Gastroesophageal sphincter (tissue), 3 donors: Measurements from ENCODE around the gene TLE3.

ENCODE experiments used
- EP300 ChIP-seq: sonication (generic); formaldehyde crosslinking; IDR thresholded peaks from one replicate; pipeline ENCODE4 v1.6.1; 2017; ENCODE audit warnings: antibody characterized with exemption, mild to moderate bottlenecking
- POLR2A ChIP-seq, 2 donors: fragments of 450-650 bp; IDR thresholded peaks; one replicate each; pipeline ENCODE4 v1.6.1; 2017; ENCODE audit warnings: antibody characterized with exemption in 2 of 2, mild to moderate bottlenecking in 2 of 2, moderate library complexity in 1 of 2
- POLR2AphosphoS5 ChIP-seq: sonication (generic); formaldehyde crosslinking; IDR thresholded peaks from one replicate; pipeline ENCODE4 v1.6.1; 2017; ENCODE audit warnings: antibody characterized with exemption
- TF ChIP-seq, protein P1 (sequence below), 4 experiments: fragments of 200-600 bp in 2 of 4; fragments of 450-650 bp in 2 of 4; sonication (generic) in 1 of 4; IDR thresholded peaks; one replicate each; pipeline ENCODE4 v1.5.1; 2017 to 2019; ENCODE audit warnings: antibody characterized with exemption in 4 of 4, mild to moderate bottlenecking in 2 of 4, moderate library complexity in 2 of 4

DNA sequence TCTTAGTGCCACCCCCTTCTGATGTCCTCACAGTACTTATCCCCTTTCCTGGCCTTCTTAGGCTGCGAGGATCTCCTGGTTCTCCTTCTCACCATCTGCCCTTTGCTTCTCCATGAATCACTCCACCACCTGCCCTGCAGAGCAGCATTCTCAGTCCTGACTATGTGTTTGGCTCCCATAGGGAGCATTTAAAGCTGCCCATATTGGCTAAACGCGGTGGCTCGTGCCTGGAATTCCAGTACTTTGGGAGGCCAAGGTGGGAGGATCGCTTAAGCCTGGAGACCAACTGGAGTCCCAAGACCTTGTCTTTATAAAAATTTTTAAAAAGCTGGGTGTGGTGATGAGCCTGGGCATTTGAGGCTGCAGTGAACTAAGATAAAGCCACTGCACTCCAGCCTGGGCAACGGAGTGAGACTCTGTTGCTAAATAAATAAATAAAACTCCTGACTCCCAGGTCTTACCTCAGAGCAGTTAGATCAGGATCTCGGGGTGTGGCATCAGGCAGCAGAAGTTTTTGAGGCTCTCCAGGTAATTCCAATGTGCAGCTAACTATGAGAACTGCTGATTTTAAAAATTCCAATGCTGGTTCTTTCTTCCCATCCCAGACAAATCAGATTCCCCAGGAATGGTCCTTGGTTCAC is 36.2 kb upstream of the TLE3 start:
- TF ChIP-seq, protein P1, sequence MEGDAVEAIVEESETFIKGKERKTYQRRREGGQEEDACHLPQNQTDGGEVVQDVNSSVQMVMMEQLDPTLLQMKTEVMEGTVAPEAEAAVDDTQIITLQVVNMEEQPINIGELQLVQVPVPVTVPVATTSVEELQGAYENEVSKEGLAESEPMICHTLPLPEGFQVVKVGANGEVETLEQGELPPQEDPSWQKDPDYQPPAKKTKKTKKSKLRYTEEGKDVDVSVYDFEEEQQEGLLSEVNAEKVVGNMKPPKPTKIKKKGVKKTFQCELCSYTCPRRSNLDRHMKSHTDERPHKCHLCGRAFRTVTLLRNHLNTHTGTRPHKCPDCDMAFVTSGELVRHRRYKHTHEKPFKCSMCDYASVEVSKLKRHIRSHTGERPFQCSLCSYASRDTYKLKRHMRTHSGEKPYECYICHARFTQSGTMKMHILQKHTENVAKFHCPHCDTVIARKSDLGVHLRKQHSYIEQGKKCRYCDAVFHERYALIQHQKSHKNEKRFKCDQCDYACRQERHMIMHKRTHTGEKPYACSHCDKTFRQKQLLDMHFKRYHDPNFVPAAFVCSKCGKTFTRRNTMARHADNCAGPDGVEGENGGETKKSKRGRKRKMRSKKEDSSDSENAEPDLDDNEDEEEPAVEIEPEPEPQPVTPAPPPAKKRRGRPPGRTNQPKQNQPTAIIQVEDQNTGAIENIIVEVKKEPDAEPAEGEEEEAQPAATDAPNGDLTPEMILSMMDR (IDR thresholded peaks at IDR 0.05) = no peak
- TF ChIP-seq POLR2A (IDR thresholded peaks at IDR 0.05) (no peak), EP300 (no peak), POLR2AphosphoS5 (no peak)
